Neural cell (in vitro differentiated cells): ENCODE results near the gene WDR31. TPM values are rescaled to one million over a fixed set of nuclear protein-coding genes. Genes with fewer than 3 reads are reported as not detected.

ENCODE experiments used
- H2AFZ ChIP-seq: fragments of 200-600, 300-800 bp; sonication (generic), shearing (Covaris generic); 2 replicates; pipeline ENCODE4 v1.6.0; 2014; ENCODE audit warnings: low read depth, mild to moderate bottlenecking, antibody characterized with exemption, low read length, moderate library complexity
- H3F3A ChIP-seq: fragments of 200-600 bp; shearing (Covaris generic); 2 replicates; pipeline ENCODE4 v1.6.1; 2016; ENCODE audit warnings: mild to moderate bottlenecking, moderate library complexity, mixed read lengths, antibody characterized with exemption, low read length; ENCODE audit not compliant: insufficient read depth, poor library complexity, severe bottlenecking
- H3K27ac ChIP-seq: fragments of 200-600, 300-800 bp; sonication (generic), shearing (Covaris generic); 2 replicates; pipeline ENCODE4 v1.5.1; 2014; ENCODE audit warnings: mild to moderate bottlenecking, low read length, moderate library complexity
- H3K27me3 ChIP-seq: fragments of 300-800, 200-600 bp; sonication (generic), shearing (Covaris generic); 2 replicates; pipeline ENCODE4 v1.6.0; 2014; ENCODE audit warnings: mild to moderate bottlenecking, low read depth, low read length, moderate library complexity; ENCODE audit not compliant: insufficient read depth
- H3K36me3 ChIP-seq: fragments of 300-800, 200-600 bp; sonication (generic), shearing (Covaris generic); 2 replicates; pipeline ENCODE4 v1.5.1; 2014; ENCODE audit warnings: mild to moderate bottlenecking, antibody characterized with exemption, low read length, moderate library complexity; ENCODE audit not compliant: insufficient read depth
- H3K4me2 ChIP-seq: fragments of 300-800, 200-600 bp; sonication (generic), shearing (Covaris generic); 2 replicates; pipeline ENCODE4 v1.6.0; 2014; ENCODE audit warnings: mild to moderate bottlenecking, low read length
- H3K4me3 ChIP-seq: fragments of 300-800, 200-600 bp; sonication (generic), shearing (Covaris generic); 2 replicates; pipeline ENCODE4 v1.5.1; 2014; ENCODE audit warnings: mild to moderate bottlenecking, low read length, moderate library complexity
- H3K79me2 ChIP-seq: fragments of 200-600 bp; shearing (Covaris generic); replicated peaks from 2 replicates; pipeline ENCODE4 v1.6.0; 2014; ENCODE audit warnings: mild to moderate bottlenecking, low read length, moderate library complexity; ENCODE audit not compliant: insufficient read depth
- H3K9ac ChIP-seq: fragments of 300-800, 200-600 bp; sonication (generic), shearing (Covaris generic); 2 replicates; pipeline ENCODE4 v1.6.1; 2016; ENCODE audit warnings: mild to moderate bottlenecking, low read length, mixed read lengths
- H3K9me2 ChIP-seq: fragments of 200-600 bp; shearing (Covaris generic); 2 replicates; pipeline ENCODE4 v1.6.1; 2016; ENCODE audit warnings: mild to moderate bottlenecking, low read length, mixed read lengths; ENCODE audit not compliant: insufficient read depth
- H3K9me3 ChIP-seq: fragments of 200-600, 300-800 bp; sonication (generic), shearing (Covaris generic); 2 replicates; pipeline ENCODE4 v1.6.1; 2016; ENCODE audit warnings: mild to moderate bottlenecking, mixed run types, low read length, moderate library complexity, mixed read lengths
- H4K20me1 ChIP-seq: fragments of 200-600 bp; shearing (Covaris generic); 2 replicates; pipeline ENCODE4 v1.6.1; 2016; ENCODE audit warnings: mild to moderate bottlenecking, mixed run types; ENCODE audit not compliant: insufficient read depth
- EP300 ChIP-seq: fragments of 450-650 bp; conservative IDR thresholded peaks from 2 replicates; pipeline ENCODE4 v1.6.1; 2014; ENCODE audit warnings: antibody characterized with exemption, mild to moderate bottlenecking, moderate library complexity; ENCODE audit not compliant: poor library complexity, severe bottlenecking
- EZH2 ChIP-seq: fragments of 200-600, 300-800 bp; shearing (Covaris generic), sonication (generic); IDR thresholded peaks from 2 replicates; pipeline ENCODE4 v1.6.1; 2014; ENCODE audit warnings: antibody characterized with exemption, low read length, borderline replicate concordance, mild to moderate bottlenecking; ENCODE audit not compliant: insufficient read depth, poor library complexity, severe bottlenecking
- MXI1 ChIP-seq: fragments of 450-650 bp; conservative IDR thresholded peaks from 2 replicates; pipeline ENCODE4 v1.6.1; 2014; ENCODE audit warnings: antibody characterized with exemption, mild to moderate bottlenecking; ENCODE audit not compliant: poor library complexity, severe bottlenecking
- POLR2AphosphoS5 ChIP-seq: IDR thresholded peaks from 2 replicates; pipeline ENCODE4 v1.6.1; 2012
- RAD21 ChIP-seq: fragments of 450-650 bp; conservative IDR thresholded peaks from 2 replicates; pipeline ENCODE4 v1.6.1; 2014; ENCODE audit warnings: antibody characterized with exemption, mild to moderate bottlenecking, moderate library complexity
- SMC3 ChIP-seq: fragments of 450-650 bp; conservative IDR thresholded peaks from 2 replicates; pipeline ENCODE4 v1.6.1; 2014; ENCODE audit warnings: antibody characterized with exemption, mild to moderate bottlenecking, moderate library complexity; ENCODE audit not compliant: poor library complexity
- TAF1 ChIP-seq: IDR thresholded peaks from 2 replicates; pipeline ENCODE4 v1.6.1; 2012; ENCODE audit warnings: low read depth
- polyA plus RNA-seq: library from polyadenylated mRNA; depleted of rRNA; stranded (reverse); fragments of >200 nt; gene quantifications from 2 replicates; pipeline ENCODE4 v1.2.3, GENCODE V29; 2014
- TF ChIP-seq, protein P1 (sequence below): fragments of 450-650 bp; IDR thresholded peaks from 2 replicates; pipeline ENCODE4 v1.5.1; 2014; ENCODE audit warnings: antibody characterized with exemption, mild to moderate bottlenecking, moderate library complexity; ENCODE audit not compliant: poor library complexity, severe bottlenecking
- TF ChIP-seq, protein P2 (sequence below): IDR thresholded peaks from 2 replicates; pipeline ENCODE4 v1.6.1; 2012; ENCODE audit warnings: borderline replicate concordance

WDR31 gene
- polyA plus RNA-seq, 1 donor from 2014 or later = 0.59 TPM

DNA sequence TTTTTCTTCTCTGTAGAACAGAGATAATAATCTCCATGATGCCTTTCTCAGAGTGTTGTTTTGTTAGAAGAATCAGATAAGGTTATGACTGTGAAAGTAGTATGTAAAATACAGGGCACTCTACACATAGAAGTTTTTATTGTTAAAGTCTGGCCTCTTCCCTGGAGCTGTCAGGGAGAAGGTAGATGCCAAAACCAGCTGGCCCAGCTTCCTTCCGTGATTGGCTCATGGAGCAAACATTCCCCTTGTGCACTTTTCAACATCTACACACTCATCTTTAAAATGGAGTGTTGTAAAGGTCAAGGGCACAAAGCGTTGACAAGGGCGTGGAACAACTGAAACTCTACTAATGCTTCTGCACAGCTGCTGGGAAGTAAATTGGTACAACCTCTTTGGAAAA is 29.5 kb downstream of the WDR31 start:
- Histone ChIP-seq H3K79me2 (no peaks in the 10 kb centered on the region), H2AFZ (no peak overlapping the region), H3K4me2 (no peak overlapping the region), H3K27me3 (no peaks in the 10 kb centered on the region), H3K9me2 (no peaks in the 10 kb centered on the region), H3K9me3 (no peaks in the 10 kb centered on the region), H3K27ac (no peak overlapping the region), H4K20me1 (no peaks in the 10 kb centered on the region), H3K4me3 (no peak overlapping the region), H3K9ac (no peak overlapping the region), H3K36me3 (no peaks in the 10 kb centered on the region), H3F3A (no peaks in the 10 kb centered on the region)
- TF ChIP-seq MXI1 (no peak), EP300 (no peak), RAD21 (no peak), EZH2 (no peak), POLR2AphosphoS5 (no peak), SMC3 (no peak)
- TF ChIP-seq, protein P1, sequence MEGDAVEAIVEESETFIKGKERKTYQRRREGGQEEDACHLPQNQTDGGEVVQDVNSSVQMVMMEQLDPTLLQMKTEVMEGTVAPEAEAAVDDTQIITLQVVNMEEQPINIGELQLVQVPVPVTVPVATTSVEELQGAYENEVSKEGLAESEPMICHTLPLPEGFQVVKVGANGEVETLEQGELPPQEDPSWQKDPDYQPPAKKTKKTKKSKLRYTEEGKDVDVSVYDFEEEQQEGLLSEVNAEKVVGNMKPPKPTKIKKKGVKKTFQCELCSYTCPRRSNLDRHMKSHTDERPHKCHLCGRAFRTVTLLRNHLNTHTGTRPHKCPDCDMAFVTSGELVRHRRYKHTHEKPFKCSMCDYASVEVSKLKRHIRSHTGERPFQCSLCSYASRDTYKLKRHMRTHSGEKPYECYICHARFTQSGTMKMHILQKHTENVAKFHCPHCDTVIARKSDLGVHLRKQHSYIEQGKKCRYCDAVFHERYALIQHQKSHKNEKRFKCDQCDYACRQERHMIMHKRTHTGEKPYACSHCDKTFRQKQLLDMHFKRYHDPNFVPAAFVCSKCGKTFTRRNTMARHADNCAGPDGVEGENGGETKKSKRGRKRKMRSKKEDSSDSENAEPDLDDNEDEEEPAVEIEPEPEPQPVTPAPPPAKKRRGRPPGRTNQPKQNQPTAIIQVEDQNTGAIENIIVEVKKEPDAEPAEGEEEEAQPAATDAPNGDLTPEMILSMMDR = no peak
- TF ChIP-seq, protein P2, sequence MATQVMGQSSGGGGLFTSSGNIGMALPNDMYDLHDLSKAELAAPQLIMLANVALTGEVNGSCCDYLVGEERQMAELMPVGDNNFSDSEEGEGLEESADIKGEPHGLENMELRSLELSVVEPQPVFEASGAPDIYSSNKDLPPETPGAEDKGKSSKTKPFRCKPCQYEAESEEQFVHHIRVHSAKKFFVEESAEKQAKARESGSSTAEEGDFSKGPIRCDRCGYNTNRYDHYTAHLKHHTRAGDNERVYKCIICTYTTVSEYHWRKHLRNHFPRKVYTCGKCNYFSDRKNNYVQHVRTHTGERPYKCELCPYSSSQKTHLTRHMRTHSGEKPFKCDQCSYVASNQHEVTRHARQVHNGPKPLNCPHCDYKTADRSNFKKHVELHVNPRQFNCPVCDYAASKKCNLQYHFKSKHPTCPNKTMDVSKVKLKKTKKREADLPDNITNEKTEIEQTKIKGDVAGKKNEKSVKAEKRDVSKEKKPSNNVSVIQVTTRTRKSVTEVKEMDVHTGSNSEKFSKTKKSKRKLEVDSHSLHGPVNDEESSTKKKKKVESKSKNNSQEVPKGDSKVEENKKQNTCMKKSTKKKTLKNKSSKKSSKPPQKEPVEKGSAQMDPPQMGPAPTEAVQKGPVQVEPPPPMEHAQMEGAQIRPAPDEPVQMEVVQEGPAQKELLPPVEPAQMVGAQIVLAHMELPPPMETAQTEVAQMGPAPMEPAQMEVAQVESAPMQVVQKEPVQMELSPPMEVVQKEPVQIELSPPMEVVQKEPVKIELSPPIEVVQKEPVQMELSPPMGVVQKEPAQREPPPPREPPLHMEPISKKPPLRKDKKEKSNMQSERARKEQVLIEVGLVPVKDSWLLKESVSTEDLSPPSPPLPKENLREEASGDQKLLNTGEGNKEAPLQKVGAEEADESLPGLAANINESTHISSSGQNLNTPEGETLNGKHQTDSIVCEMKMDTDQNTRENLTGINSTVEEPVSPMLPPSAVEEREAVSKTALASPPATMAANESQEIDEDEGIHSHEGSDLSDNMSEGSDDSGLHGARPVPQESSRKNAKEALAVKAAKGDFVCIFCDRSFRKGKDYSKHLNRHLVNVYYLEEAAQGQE = no peak

DNA sequence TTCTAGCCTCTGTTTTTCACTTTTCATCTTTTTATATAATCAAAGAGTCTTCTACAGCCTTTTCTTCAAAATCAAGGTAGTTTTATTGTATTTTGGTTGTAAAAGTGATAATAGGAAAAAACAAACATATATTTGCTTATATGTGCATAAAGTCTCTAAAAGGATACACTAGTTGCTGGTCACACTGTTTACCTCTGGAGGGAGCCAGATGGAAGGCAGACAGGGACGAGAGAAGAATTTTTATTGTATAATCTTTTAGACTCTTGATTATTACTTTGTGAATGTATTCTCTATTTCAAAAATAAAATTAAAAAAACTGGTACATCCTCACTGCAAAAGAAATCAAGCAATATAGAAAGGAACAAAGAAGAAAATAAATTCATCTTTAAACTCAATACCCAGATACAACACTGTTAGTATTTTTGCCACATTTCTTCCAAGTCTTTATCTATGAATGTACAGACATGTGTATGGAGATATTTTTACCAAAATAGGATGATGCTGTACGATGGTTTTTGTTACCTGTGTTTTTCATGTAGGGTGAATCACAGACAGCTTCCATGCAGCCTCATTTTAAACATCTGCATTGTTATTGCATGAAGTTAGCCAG is 30.8 kb downstream of the WDR31 start:
- Histone ChIP-seq H3K36me3 (no peaks in the 10 kb centered on the region), H4K20me1 (no peaks in the 10 kb centered on the region), H3K79me2 (no peaks in the 10 kb centered on the region), H3F3A (no peaks in the 10 kb centered on the region), H3K4me2 (no peak overlapping the region), H3K27me3 (no peaks in the 10 kb centered on the region), H3K27ac (no peak overlapping the region), H2AFZ (no peak overlapping the region), H3K9me3 (no peaks in the 10 kb centered on the region), H3K4me3 (no peak overlapping the region), H3K9me2 (no peaks in the 10 kb centered on the region), H3K9ac (no peak overlapping the region)
- TF ChIP-seq SMC3 (peak; percentile 68), EZH2 (no peak), TAF1 (no peak), POLR2AphosphoS5 (no peak), EP300 (no peak), RAD21 (peak; percentile 75), MXI1 (no peak)
- TF ChIP-seq, protein P1 = peak; percentile 69
- TF ChIP-seq, protein P2 = no peak
